RWPE2 (cell line): ENCODE measurements around the gene HSPA1L.
"Not testable (repeated sequence)": the region's sequence is repeated elsewhere in the genome, so short reads cannot be mapped to it uniquely, and the experiment has no call there.

Source experiments
- ATAC-seq: fragments of 200-7000 bp; cut with Tn5 transposase; 3 replicates; pipeline ENCODE4 v1.9.1; 2021; ENCODE audit warnings: low read depth
- DNase-seq: peaks from one replicate; pipeline ENCODE4 v3.0.0-alpha.2; 2020; ENCODE audit warnings: low spot score
- H3K27ac ChIP-seq: fragments of 450-650 bp; 2 replicates; pipeline ENCODE4 v1.5.1; 2017; ENCODE audit warnings: mild to moderate bottlenecking; ENCODE audit not compliant: poor library complexity, severe bottlenecking
- H3K27me3 ChIP-seq: fragments of 250-450 bp; sonication (Bioruptor Pico); 2 replicates; pipeline ENCODE4 v1.5.1; 2021; ENCODE audit warnings: mild to moderate bottlenecking, moderate library complexity; ENCODE audit not compliant: insufficient read depth, poor library complexity, severe bottlenecking
- H3K36me3 ChIP-seq: fragments of 250-450 bp; sonication (Bioruptor Pico); 2 replicates; pipeline ENCODE4 v1.5.1; 2020; ENCODE audit warnings: low read depth, mild to moderate bottlenecking, moderate library complexity
- H3K4me1 ChIP-seq: fragments of 250-450 bp; sonication (Bioruptor Pico); 2 replicates; pipeline ENCODE4 v1.5.1; 2021; ENCODE audit warnings: mild to moderate bottlenecking, moderate library complexity; ENCODE audit not compliant: insufficient read depth, poor library complexity, severe bottlenecking
- H3K4me3 ChIP-seq: fragments of 250-450 bp; sonication (Bioruptor Pico); 2 replicates; pipeline ENCODE4 v1.5.1; 2021; ENCODE audit warnings: mild to moderate bottlenecking, moderate library complexity; ENCODE audit not compliant: severe bottlenecking
- H3K9me3 ChIP-seq: fragments of 250-450 bp; sonication (Bioruptor Pico); 2 replicates; pipeline ENCODE4 v1.5.1; 2021; ENCODE audit warnings: mild to moderate bottlenecking, moderate library complexity; ENCODE audit not compliant: severe bottlenecking
- CTCF ChIP-seq: fragments of 450-650 bp; IDR thresholded peaks from one replicate; pipeline ENCODE4 v1.5.1; 2017; ENCODE audit warnings: mild to moderate bottlenecking, moderate library complexity; ENCODE audit not compliant: poor library complexity, severe bottlenecking

HSPA1L gene

GRCh38 chr6:31851485-31851832, 36.4 kb upstream of the HSPA1L start:
- ATAC-seq (no peak), DNase-seq (no peak)
- H3K36me3 ChIP-seq = no peaks in the 10 kb centered on the region
- H3K27me3 ChIP-seq = no peaks in the 10 kb centered on the region
- H3K27ac ChIP-seq = no peak overlapping the region
- TF ChIP-seq CTCF = no peak
- H3K9me3 ChIP-seq = no peaks in the 10 kb centered on the region
- no peak overlapping the region for H3K4me3 ChIP-seq
- no peaks in the 10 kb centered on the region for H3K4me1 ChIP-seq

GRCh38 chr6:31850765-31851484, 35.8 kb upstream of the HSPA1L start:
- H3K9me3 ChIP-seq = no peaks in the 10 kb centered on the region
- no peak overlapping the region for H3K27ac ChIP-seq
- ATAC-seq (no peak), DNase-seq (no peak)
- no peak for TF ChIP-seq CTCF
- H3K36me3 ChIP-seq = no peaks in the 10 kb centered on the region
- no peak overlapping the region for H3K4me3 ChIP-seq
- H3K4me1 ChIP-seq = no peaks in the 10 kb centered on the region
- H3K27me3 ChIP-seq = no peaks in the 10 kb centered on the region

- Histone ChIP-seq H3K4me3 (no peak overlapping the region), H3K36me3 (no peaks in the 10 kb centered on the region), H3K4me1 (no peaks in the 10 kb centered on the region), H3K27me3 (no peaks in the 10 kb centered on the region), H3K27ac (no peak overlapping the region), H3K9me3 (no peaks in the 10 kb centered on the region)
- DNase-seq (no peak), ATAC-seq (no peak)
- TF ChIP-seq CTCF = no peak
Observed at GRCh38 chr6:31847276-31847978, 32.3 kb upstream of the HSPA1L start.

- Histone ChIP-seq H3K4me3 (no peak overlapping the region), H3K36me3 (peaks cover 20% of the 10 kb centered on the region), H3K9me3 (no peaks in the 10 kb centered on the region), H3K27ac (no peak overlapping the region), H3K4me1 (no peaks in the 10 kb centered on the region), H3K27me3 (no peaks in the 10 kb centered on the region)
- ATAC-seq = no peak
- no peak for DNase-seq
- TF ChIP-seq CTCF = no peak
Observed at GRCh38 chr6:31844507-31844906, 29.4 kb upstream of the HSPA1L start.

- no peaks in the 10 kb centered on the region for H3K27me3 ChIP-seq
- DNase-seq (no peak), ATAC-seq (0 out of 3 replicates have a peak, but pooled peaks have one; percentile 1)
- TF ChIP-seq CTCF = no peak
- peaks cover 44% of the 10 kb centered on the region for H3K36me3 ChIP-seq
- H3K27ac ChIP-seq = no peak overlapping the region
- H3K9me3 ChIP-seq = no peaks in the 10 kb centered on the region
- no peak overlapping the region for H3K4me3 ChIP-seq
- peaks cover 11% of the 10 kb centered on the region for H3K4me1 ChIP-seq
Observed at GRCh38 chr6:31842053-31842452, 27.0 kb upstream of the HSPA1L start.

GRCh38 chr6:31839779-31840126, 24.7 kb upstream of the HSPA1L start:
- not testable (repeated sequence) for H3K9me3 ChIP-seq, H3K27me3 ChIP-seq, H3K4me3 ChIP-seq, H3K27ac ChIP-seq, ATAC-seq, DNase-seq
- Histone ChIP-seq H3K4me1 (peaks cover 15% of the 10 kb centered on the region), H3K36me3 (peaks cover 66% of the 10 kb centered on the region)
